Motor neuron (in vitro differentiated cells): ENCODE measurements around the gene EFHD1. TPM values are rescaled to one million over a fixed set of nuclear protein-coding genes. Genes with fewer than 3 reads are reported as not detected.
A peak's percentile ranks its signal among the peaks of the same experiment; 100 is the strongest.

Experiments
- ATAC-seq, 8 experiments: fragments of 200-7000 bp; cut with Tn5 transposase; replicated peaks in 6 of 8; 2 replicates each; pipeline ENCODE4 v1.8.0; 2021; ENCODE audit warnings: mild to moderate bottlenecking in 8 of 8, moderate library complexity in 8 of 8
- H3K27ac ChIP-seq, 2 donors: fragments of 250-450 bp; sonication (Bioruptor Pico); 2 replicates each; pipeline ENCODE4 v1.9.0; 2021; ENCODE audit warnings: antibody characterized with exemption in 2 of 2, mild to moderate bottlenecking in 2 of 2, moderate library complexity in 1 of 2
- H3K4me1 ChIP-seq, 2 donors: fragments of 250-450 bp; sonication (Bioruptor Pico); replicated peaks in 1 of 2; 2 replicates each; pipeline ENCODE4 v1.6.1; 2021; ENCODE audit warnings: antibody characterized with exemption in 2 of 2, mild to moderate bottlenecking in 2 of 2, moderate library complexity in 1 of 2
- H3K4me3 ChIP-seq, 5 donors: fragments of 250-450 bp; sonication (Bioruptor Pico); 2 replicates each; pipeline ENCODE4 v1.9.0; 2021; ENCODE audit warnings: antibody characterized with exemption in 5 of 5, mild to moderate bottlenecking in 5 of 5, moderate library complexity in 4 of 5
- WGBS, 10 experiments: fragments of 450-650 bp; shearing (Covaris generic); methylation state at CpG; one replicate each; pipeline ENCODE4 v1.0.0; 2022; 5-methylcytosine and 5-hydroxymethylcytosine counted together
- in situ Hi-C, 9 experiments: fragments of 400-800 bp; cut with MboI; loops; one replicate each; pipeline ENCODE4 v1.15.0; 2021; ENCODE audit warnings: low sequenced_read_pairs in 9 of 9, low pct_unique_long_range_greater_than_20kb in 2 of 9; ENCODE audit not compliant: unreplicated experiment in 9 of 9
- total RNA-seq, 8 experiments: library from RNA; unstranded; fragments of 300-600 nt; gene quantifications; 2 replicates each; pipeline versions ENCODE4 v1.2.3 to v1.2.4, GENCODE V29; 2022

The EFHD1 gene
- total RNA-seq, 8 experiments from 2014 or later = 0.92 to 22.1 (median 3.4) TPM

- 15 to 73% (median 54%) methylated on average over 2 to 3 of the region's 3 CpGs; no CpG with 5 or more reads in 3 of the 10 experiments for WGBS, 10 experiments
- in situ Hi-C loops = loop anchor here in 3 of 9 experiments (25.0 kb wide), 2 partner anchors 634 to 659 kb away; partner anchors contain the start of gene ATG16L1 (in 2 of the 3)
- Histone ChIP-seq H3K27ac (no peak overlapping the region), H3K4me1 (peaks cover 0 to 11% of the 10 kb centered on the region in 2 donors), H3K4me3 (no peak overlapping the region)
- no peak for ATAC-seq
These were observed 30.1 kb upstream of the EFHD1 start for GRCh38 chr2:232603283-232603682.

GRCh38 chr2:232604535-232604934, 28.9 kb upstream of the EFHD1 start:
- H3K27ac ChIP-seq = no peak overlapping the region
- in situ Hi-C loops = loop anchor here in 3 of 9 experiments (25.0 kb wide), 2 partner anchors 633 to 658 kb away; partner anchors contain the start of gene ATG16L1 (in 2 of the 3)
- H3K4me1 ChIP-seq = peaks cover 0 to 4% of the 10 kb centered on the region in 2 donors
- 84 to 100% (median 97%) methylated on average over 1 to 7 of the region's 10 CpGs; no CpG with 5 or more reads in 4 of the 10 experiments for WGBS, 10 experiments
- ATAC-seq = no peak
- H3K4me3 ChIP-seq = no peak overlapping the region

GRCh38 chr2:232607011-232607410, 26.4 kb upstream of the EFHD1 start:
- no peak overlapping the region for H3K4me3 ChIP-seq
- 86 to 100% (median 93%) methylated on average over 1 to 9 of the region's 17 CpGs for WGBS, 10 experiments
- in situ Hi-C loops = loop anchor here in 3 of 9 experiments (25.0 kb wide), 2 partner anchors 630 to 655 kb away; partner anchors contain the start of gene ATG16L1 (in 2 of the 3)

GRCh38 chr2:232609607-232610006, 23.8 kb upstream of the EFHD1 start:
- Histone ChIP-seq H3K4me3 (no peak overlapping the region), H3K27ac (no peak overlapping the region), H3K4me1 (no peaks in the 10 kb centered on the region)
- no peak for ATAC-seq
- in situ Hi-C loops = loop anchor here in 3 of 9 experiments (25.0 kb wide), 2 partner anchors 628 to 653 kb away; partner anchors contain the start of gene ATG16L1 (in 2 of the 3)
- 60 to 100% (median 91%) methylated on average over 1 to 6 of the region's 8 CpGs; no CpG with 5 or more reads in 5 of the 10 experiments for WGBS, 10 experiments

More at GRCh38 chr2:232607011-232607410, 26.4 kb upstream of the EFHD1 start:
- no peak overlapping the region for H3K27ac ChIP-seq
- H3K4me1 ChIP-seq = no peaks in the 10 kb centered on the region
- ATAC-seq = no peak

- Histone ChIP-seq H3K27ac (no peak overlapping the region), H3K4me3 (no peak overlapping the region), H3K4me1 (no peaks in the 10 kb centered on the region)
- no peak for ATAC-seq
- in situ Hi-C loops = loop anchor here in 3 of 9 experiments (25.0 kb wide), 2 partner anchors 627 to 652 kb away; partner anchors contain the start of gene ATG16L1 (in 2 of the 3)
- WGBS, 10 experiments = 60 to 100% (median 80%) methylated on average over 1 to 2 of the region's 3 CpGs; no CpG with 5 or more reads in 7 of the 10 experiments
These were observed 23.3 kb upstream of the EFHD1 start for GRCh38 chr2:232610081-232610480.

- ATAC-seq = no peak
- 80 to 100% (median 86%) methylated on average over 1 to 5 of the region's 6 CpGs; no CpG with 5 or more reads in 7 of the 10 experiments for whole genome bisulfite sequencing, 10 experiments
- in situ Hi-C loops = loop anchor here in 3 of 9 experiments (25.0 kb wide), 2 partner anchors 626 to 651 kb away; partner anchors contain the start of gene ATG16L1 (in 2 of the 3)
- Histone ChIP-seq H3K27ac (no peak overlapping the region), H3K4me1 (no peaks in the 10 kb centered on the region), H3K4me3 (no peak overlapping the region)
These were observed 22.3 kb upstream of the EFHD1 start for GRCh38 chr2:232611061-232611460.

- in situ Hi-C loops = loop anchor here in 3 of 9 experiments (25.0 kb wide), 2 partner anchors 626 to 651 kb away; partner anchors contain the start of gene ATG16L1 (in 2 of the 3)
- no peak overlapping the region for H3K4me3 ChIP-seq
- ATAC-seq = peak in 6 of 8 experiments; percentile 36 to 97 (median 66)
- H3K27ac ChIP-seq = no peak overlapping the region
- H3K4me1 ChIP-seq = no peaks in the 10 kb centered on the region
- 14 to 100% (median 65%) methylated on average over 1 to 4 of the region's 9 CpGs; no CpG with 5 or more reads in 2 of the 10 experiments for WGBS, 10 experiments
These were observed 21.7 kb upstream of the EFHD1 start for GRCh38 chr2:232611559-232612218.

GRCh38 chr2:232613538-232614134, 19.8 kb upstream of the EFHD1 start:
- no peak overlapping the region for H3K27ac ChIP-seq
- no peaks in the 10 kb centered on the region for H3K4me1 ChIP-seq
- 0 to 60% (median 50%) methylated on average over 1 to 2 of the region's 3 CpGs; no CpG with 5 or more reads in 5 of the 10 experiments for WGBS, 10 experiments
- no peak overlapping the region for H3K4me3 ChIP-seq
- in situ Hi-C loops = loop anchor here in 3 of 9 experiments (25.0 kb wide), 2 partner anchors 624 to 649 kb away; partner anchors contain the start of gene ATG16L1 (in 2 of the 3)
- no peak for ATAC-seq

GRCh38 chr2:232615339-232615738, 18.1 kb upstream of the EFHD1 start:
- in situ Hi-C loops = loop anchor here in 3 of 9 experiments (25.0 kb wide), 2 partner anchors 622 to 647 kb away; partner anchors contain the start of gene ATG16L1 (in 2 of the 3)
- H3K4me3 ChIP-seq = no peak overlapping the region
- ATAC-seq = no peak
- 19 to 83% (median 56%) methylated on average over 1 to 7 of the region's 8 CpGs for WGBS, 10 experiments
- H3K4me1 ChIP-seq = no peaks in the 10 kb centered on the region
- H3K27ac ChIP-seq = no peak overlapping the region

GRCh38 chr2:232621186-232621585, 12.2 kb upstream of the EFHD1 start:
- no peak for ATAC-seq
- H3K27ac ChIP-seq = no peak overlapping the region
- WGBS, 10 experiments = 40 to 88% (median 82%) methylated on average over 2 to 5 of the region's 9 CpGs; no CpG with 5 or more reads in 4 of the 10 experiments
- in situ Hi-C loops = loop anchor here in 3 of 9 experiments (25.0 kb wide), 2 partner anchors 616 to 641 kb away; partner anchors contain the start of gene ATG16L1 (in 2 of the 3)
- no peak overlapping the region for H3K4me3 ChIP-seq
- H3K4me1 ChIP-seq = peaks cover 0 to 6% of the 10 kb centered on the region in 2 donors

- in situ Hi-C loops = loop anchor here in 3 of 9 experiments (25.0 kb wide), 2 partner anchors 615 to 640 kb away; partner anchors contain the start of gene ATG16L1 (in 2 of the 3)
- no peak for ATAC-seq
- WGBS, 10 experiments = 70 to 100% (median 92%) methylated on average over 2 of the region's 7 CpGs; no CpG with 5 or more reads in 5 of the 10 experiments
- Histone ChIP-seq H3K27ac (no peak overlapping the region), H3K4me3 (no peak overlapping the region), H3K4me1 (peaks cover 0 to 6% of the 10 kb centered on the region in 2 donors)
These were observed 10.8 kb upstream of the EFHD1 start for GRCh38 chr2:232622563-232622962.
